ENCODE measurements around the gene VPS51.

GRCh38 chr11:65102142-65103095, 6.4 kb downstream of the VPS51 start:
- no peak for TF ChIP-seq CTCF (IDR thresholded peaks at IDR 0.05 in 2 of 3, conservative IDR thresholded peaks at IDR 0.05 in 1 of 3; ENCODE audit: borderline replicate concordance in 1 of 3, insufficient read depth in 1 of 3, low read depth in 2 of 3, low read length in 2 of 3)
- no peak for TF ChIP-seq POLR2A (IDR thresholded peaks at IDR 0.05; ENCODE audit: borderline replicate concordance, extremely low read depth, insufficient read depth, insufficient read length)
- TF ChIP-seq ATF3 (IDR thresholded peaks at IDR 0.05) = no peak
- no peak for TF ChIP-seq CEBPB (IDR thresholded peaks at IDR 0.05; ENCODE audit: low read depth)
- no peak for TF ChIP-seq TCF7L2 (IDR thresholded peaks at IDR 0.05; ENCODE audit: borderline replicate concordance, extremely low read depth, insufficient read depth, insufficient read length)
- TF ChIP-seq POLR2AphosphoS5 (IDR thresholded peaks at IDR 0.05; ENCODE audit: low read depth, low read length) = no peak
- no peak for TF ChIP-seq FOSL1 (IDR thresholded peaks at IDR 0.05; ENCODE audit: low read depth)
- no peak for TF ChIP-seq EZH2phosphoT487 (IDR thresholded peaks at IDR 0.05; ENCODE audit: borderline replicate concordance)

Measured in HCT116 (cell line).